HepG2 (cell line): ENCODE data around the gene MPI. TPM values are rescaled to one million over a fixed set of nuclear protein-coding genes. Genes with fewer than 3 reads are reported as not detected.

Experiments used
- ATAC-seq: fragments of 200-7000 bp; cut with Tn5 transposase; 3 replicates; pipeline ENCODE4 v1.9.1; 2020; ENCODE audit warnings: mild to moderate bottlenecking, moderate library complexity
- BruUV-seq: library from RNA; stranded (reverse); fragments of 400-500 nt; replicated peaks from 2 replicates; lab custom pipeline; 2021; lab: Mats Ljungman, UMichigan
- CTCF ChIA-PET: fragments of 300-600 bp; formaldehyde crosslinking; extraction: SDS; loops from one replicate; lab custom pipeline; 2021; ENCODE audit warnings: low total read pairs, inconsistent platforms, low intra/inter-chr PET ratio; lab: Yijun Ruan, JAX
- POLR2A ChIA-PET: fragments of 350-600 bp; sonication (Branson Sonifier 250); formaldehyde crosslinking; loops from one replicate; lab custom pipeline; 2020; ENCODE audit warnings: antibody characterized with exemption, inconsistent platforms; lab: Yijun Ruan, JAX
- DNase-seq: peaks from one replicate; pipeline ENCODE4 v3.0.0-alpha.2; 2015; ENCODE audit warnings: low spot score
- FAIRE-seq: peaks from 3 replicates; lab custom pipeline; 2011; peaks lifted over from hg19 to GRCh38; lab: Jason Lieb, UNC
- H2AFZ ChIP-seq: one replicate; pipeline ENCODE4 v1.6.1; 2011; ENCODE audit warnings: low read length, inconsistent platforms
- H3K27ac ChIP-seq: fragments of 300-600 bp; 3 replicates; pipeline ENCODE4 v1.8.0; 2011; ENCODE audit warnings: mixed run types, mild to moderate bottlenecking, mixed read lengths, low read length, inconsistent platforms; ENCODE audit not compliant: insufficient read depth; ENCODE audit errors: extremely low read length
- H3K27me3 ChIP-seq, 2 experiments: fragments of 200-600 bp in 1 of 2; 2 replicates in 1 of 2; 3 replicates in 1 of 2; pipeline versions ENCODE4 v1.6.0 to v1.8.0; 2011; ENCODE audit warnings: low read length in 2 of 2, mild to moderate bottlenecking in 2 of 2, moderate library complexity in 2 of 2, inconsistent platforms in 1 of 2; ENCODE audit not compliant: insufficient read depth in 2 of 2, control insufficient read depth in 1 of 2
- H3K36me3 ChIP-seq, 2 experiments: fragments of 200-600 bp in 1 of 2; replicated peaks in 1 of 2; 2 replicates in 1 of 2; 3 replicates in 1 of 2; pipeline versions ENCODE4 v1.5.1 to v1.8.0; 2011; ENCODE audit warnings: low read length in 2 of 2, inconsistent platforms in 1 of 2; ENCODE audit not compliant: insufficient read depth in 2 of 2, control insufficient read depth in 1 of 2
- H3K4me1 ChIP-seq: 2 replicates; pipeline ENCODE4 v1.5.1; 2012; ENCODE audit warnings: low read length, inconsistent platforms; ENCODE audit not compliant: insufficient read depth
- H3K4me2 ChIP-seq: 2 replicates; pipeline ENCODE4 v1.6.0; 2011; ENCODE audit warnings: low read depth, low read length, inconsistent platforms
- H3K4me3 ChIP-seq, 3 experiments: fragments of 200-600 bp in 1 of 3; sonication (generic), shearing (Covaris generic) in 1 of 3; replicated peaks in 1 of 3; 2 replicates each; pipeline ENCODE4 v1.5.1; 2011 to 2016; ENCODE audit warnings: low read length in 3 of 3, inconsistent platforms in 2 of 3, low read depth in 2 of 3, mild to moderate bottlenecking in 2 of 3, control low read depth in 1 of 3, mixed read lengths in 1 of 3; ENCODE audit not compliant: insufficient read depth in 1 of 3
- H3K79me2 ChIP-seq: one replicate; pipeline ENCODE4 v1.6.1; 2011; ENCODE audit warnings: low read length, inconsistent platforms; ENCODE audit not compliant: insufficient read depth
- H3K9ac ChIP-seq: 2 replicates; pipeline ENCODE4 v1.6.0; 2011; ENCODE audit warnings: mild to moderate bottlenecking, low read depth, low read length, inconsistent platforms; ENCODE audit not compliant: insufficient read depth
- H3K9me3 ChIP-seq: 2 replicates; pipeline ENCODE4 v1.5.1; 2012; ENCODE audit warnings: mild to moderate bottlenecking, low read length
- H4K20me1 ChIP-seq: 2 replicates; pipeline ENCODE4 v1.6.0; 2011; ENCODE audit warnings: inconsistent platforms, mild to moderate bottlenecking, low read length, moderate library complexity; ENCODE audit not compliant: insufficient read depth
- FIP1L1 ChIP-seq: fragments of 200-400 bp; formaldehyde crosslinking; IDR thresholded peaks from 2 replicates; pipeline ENCODE4 v1.6.1; 2018; ENCODE audit warnings: low read depth, mild to moderate bottlenecking, low read length, moderate library complexity, borderline replicate concordance; ENCODE audit not compliant: insufficient read depth
- FOXP4 ChIP-seq: sonication (generic); formaldehyde crosslinking; IDR thresholded peaks from 2 replicates; pipeline ENCODE4 v1.4.0; 2020; ENCODE audit warnings: missing genetic modification reagents
- MED1 ChIP-seq: sonication (generic); formaldehyde crosslinking; IDR thresholded peaks from 2 replicates; pipeline ENCODE4 v1.4.0; 2020; ENCODE audit warnings: missing genetic modification reagents
- MYC ChIP-seq: sonication (generic); formaldehyde crosslinking; IDR thresholded peaks from 2 replicates; pipeline ENCODE4 v1.9.0; 2021; ENCODE audit warnings: missing genetic modification reagents, borderline replicate concordance
- ZC3H4 ChIP-seq: sonication (generic); formaldehyde crosslinking; IDR thresholded peaks from 2 replicates; pipeline ENCODE4 v1.4.0; 2020; ENCODE audit warnings: missing genetic modification reagents, borderline replicate concordance
- ZKSCAN8 ChIP-seq: IDR thresholded peaks from 2 replicates; pipeline ENCODE4 v1.6.1; 2016; ENCODE audit warnings: borderline replicate concordance, missing genetic modification reagents, missing compliant biosample characterization
- ZNF207 ChIP-seq: fragments of 450-650 bp; IDR thresholded peaks from 2 replicates; pipeline ENCODE4 v1.6.1; 2016; ENCODE audit warnings: antibody characterized with exemption, borderline replicate concordance
- ZNF24 ChIP-seq: fragments of 450-650 bp; IDR thresholded peaks from 2 replicates; pipeline ENCODE4 v1.6.1; 2017; ENCODE audit warnings: antibody characterized with exemption, mild to moderate bottlenecking
- ZNF407 ChIP-seq: sonication (generic); formaldehyde crosslinking; IDR thresholded peaks from one replicate; pipeline ENCODE4 v1.5.1; 2020; ENCODE audit warnings: mild to moderate bottlenecking, missing genetic modification reagents; ENCODE audit errors: not compliant biosample characterization
- ZNF546 ChIP-seq: sonication (generic); formaldehyde crosslinking; conservative IDR thresholded peaks from 2 replicates; pipeline ENCODE4 v1.8.1; 2023; ENCODE audit warnings: mild to moderate bottlenecking, missing genetic modification reagents
- WGBS: methylation state at CpG from one replicate; pipeline ENCODE4 v1.1.6; 2017; ENCODE audit warnings: low lambda C conversion rate; 5-methylcytosine and 5-hydroxymethylcytosine counted together
- in situ Hi-C: cut with HindIII; loops from 2 replicates; pipeline ENCODE4 v1.10.0; 2017; ENCODE audit warnings: low pct_unique_long_range_greater_than_20kb; ENCODE audit not compliant: extremely low pct_ligation_motif_present
- intact Hi-C: fragments of 100-400 bp; cut with micrococcal nuclease; formaldehyde crosslinking; loops from one replicate; pipeline ENCODE4 v1.10.0; 2022; ENCODE audit not compliant: unreplicated experiment
- polyA plus RNA-seq, 8 experiments: library from polyadenylated mRNA; depleted of rRNA in 3 of 8; stranded (reverse) in 7 of 8; unstranded in 1 of 8; fragments of >200 nt; fragmentation: Illumina TruSeq in 4 of 8; extraction: Trizol in 4 of 8; gene quantifications; 2 replicates each; pipeline versions ENCODE4 v1.2.1 to v1.2.3, GENCODE V29; 2011 to 2016; ENCODE audit warnings: low read depth in 4 of 8, missing spikeins in 1 of 8, mixed read lengths in 1 of 8; ENCODE audit not compliant: insufficient read depth in 1 of 8
- total RNA-seq, 5 experiments: library from RNA; depleted of rRNA; stranded (reverse); fragments of >200 nt; fragmentation: Illumina TruSeq; extraction: Trizol; gene quantifications; 2 replicates each; pipeline ENCODE4 v1.2.3, GENCODE V29; 2016; ENCODE audit warnings: low read depth in 1 of 5

Gene MPI
- total and polyA plus RNA-seq, 2 of the 13 experiments (the other 11 are each of a cell fraction or from before 2014, with no cell fraction given): 36.9 to 63.5 TPM

- H4K20me1 ChIP-seq: peaks cover 13% of the 10 kb centered on the region
- H3K79me2 ChIP-seq: peaks cover 41% of the 10 kb centered on the region
- H3K9ac ChIP-seq: peak within 1 kb of the TSS; percentile 98
- H2AFZ ChIP-seq: peak within 1 kb of the TSS; percentile 82
- no TSS peak for BruUV-seq
- peaks cover 0 to 1% of the 10 kb centered on the region in 2 experiments; a peak in 2 of 5 replicates for H3K36me3 ChIP-seq
- CTCF ChIA-PET: no interaction called here
- ATAC-seq (peak; percentile 98), FAIRE-seq (peak; percentile 72), DNase-seq (peak; percentile 91)
- peaks cover 48% of the 10 kb centered on the region for H3K4me1 ChIP-seq
- intact Hi-C loops: no loop called here
- H3K9me3 ChIP-seq: no peaks in the 10 kb centered on the region
- in situ Hi-C loops: no loop called here
- 13% methylated on average over 3 of the region's 52 CpGs for WGBS
- H3K27ac ChIP-seq: peak within 1 kb of the TSS; percentile 93
- peaks cover 0 to 10% of the 10 kb centered on the region in 2 experiments; a peak in 1 of 5 replicates for H3K27me3 ChIP-seq
- POLR2A ChIA-PET: interaction anchor here (0.7 to 1.9 kb wide), 8 partner anchors 10 to 34 kb away, joined by 3 to 10 read pairs (median 3); partner anchors contain the start of genes FAM219B, MPI and ULK3
- H3K4me3 ChIP-seq: peak within 1 kb of the TSS; percentile 83 to 98 (median 98)
- H3K4me2 ChIP-seq: peak within 1 kb of the TSS; percentile 97
- no peak for TF ChIP-seq ZC3H4 (CRISPR knock-in tag)
- TF ChIP-seq FIP1L1: no peak
- TF ChIP-seq ZNF546 (CRISPR knock-in tag): peak; percentile 78; the same call in 1 of the 2 replicates
- TF ChIP-seq FOXP4 (CRISPR knock-in tag): no peak
- peak; percentile 58; the same call in 1 of the 2 replicates for TF ChIP-seq ZKSCAN8 (CRISPR knock-in tag)
- TF ChIP-seq ZNF207: no peak
- TF ChIP-seq MED1 (CRISPR knock-in tag): peak; percentile 33; the same call in 1 of the 2 replicates
- TF ChIP-seq MYC: no peak; the same call in 1 of the 2 replicates
- TF ChIP-seq ZNF407 (CRISPR knock-in tag): no peak
- TF ChIP-seq ZNF24: no peak
Measured at GRCh38 chr15:74873036-74873755, 16.6 kb upstream of the MPI start, which contains the start of gene SCAMP2. Gene SCAMP2 (minus strand): TSS chr15:74873365. CDS start chr15:74873255, 110 bp downstream.
